Caco-2 (cell line): ENCODE measurements around the gene SNX24. TPM values are rescaled to one million over a fixed set of nuclear protein-coding genes. Genes with fewer than 3 reads are reported as not detected.

Experiments used
- BruUV-seq: library from RNA; stranded (reverse); fragments of 400-500 nt; replicated peaks from 2 replicates; lab custom pipeline; 2021; lab: Mats Ljungman, UMichigan
- CTCF ChIA-PET: fragments of 300-600 bp; sonication (Branson Sonifier 250); formaldehyde crosslinking; loops from one replicate; lab custom pipeline; 2022; ENCODE audit warnings: antibody characterized with exemption; lab: Charles Lee
- POLR2A ChIA-PET: fragments of 300-600 bp; sonication (Branson Sonifier 250); formaldehyde crosslinking; loops from one replicate; lab custom pipeline; 2022; ENCODE audit warnings: antibody characterized with exemption; lab: Charles Lee
- DNase-seq, 2 experiments: peaks; one replicate each; pipeline versions ENCODE4 v3.0.0 to v3.0.0-alpha.2; 2020 to 2022
- H3K27me3 ChIP-seq: replicated peaks from 2 replicates; pipeline ENCODE4 v1.6.0; 2011; ENCODE audit warnings: low read length; ENCODE audit not compliant: control insufficient read depth, insufficient read depth
- H3K36me3 ChIP-seq: 2 replicates; pipeline ENCODE4 v1.5.1; 2011; ENCODE audit warnings: low read length; ENCODE audit not compliant: control insufficient read depth, insufficient read depth
- H3K4me1 ChIP-seq: fragments of 250-450 bp; sonication (Bioruptor Pico); 2 replicates; pipeline ENCODE4 v1.5.1; 2020; ENCODE audit warnings: mild to moderate bottlenecking
- H3K4me3 ChIP-seq: 2 replicates; pipeline ENCODE4 v1.5.1; 2011; ENCODE audit warnings: low read depth, mild to moderate bottlenecking, control low read depth, low read length
- H3K9me3 ChIP-seq: fragments of 250-450 bp; sonication (Bioruptor Pico); 2 replicates; pipeline ENCODE4 v1.5.1; 2020; ENCODE audit warnings: mild to moderate bottlenecking, moderate library complexity
- H3K27ac Mint-ChIP-seq: one replicate; pipeline ENCODE4 v1.8.0; 2022; ENCODE audit warnings: mixed read lengths; ENCODE audit not compliant: unreplicated experiment
- H3K27me3 Mint-ChIP-seq: one replicate; pipeline ENCODE4 v1.8.0; 2022; ENCODE audit warnings: mixed read lengths; ENCODE audit not compliant: insufficient read depth, unreplicated experiment
- H3K36me3 Mint-ChIP-seq: one replicate; pipeline ENCODE4 v1.8.0; 2022; ENCODE audit warnings: mild to moderate bottlenecking, mixed read lengths; ENCODE audit not compliant: insufficient read depth, unreplicated experiment
- H3K4me1 Mint-ChIP-seq: one replicate; pipeline ENCODE4 v1.8.0; 2022; ENCODE audit warnings: low read depth, mixed read lengths; ENCODE audit not compliant: unreplicated experiment
- H3K4me3 Mint-ChIP-seq: one replicate; pipeline ENCODE4 v1.8.0; 2022; ENCODE audit warnings: mild to moderate bottlenecking, moderate library complexity, mixed read lengths; ENCODE audit not compliant: unreplicated experiment
- H3K9me3 Mint-ChIP-seq: one replicate; pipeline ENCODE4 v1.8.0; 2022; ENCODE audit warnings: mixed read lengths; ENCODE audit not compliant: unreplicated experiment
- intact Hi-C: fragments of 100-400 bp; cut with micrococcal nuclease; formaldehyde crosslinking; loops from one replicate; pipeline ENCODE4 v1.10.0; 2022; ENCODE audit not compliant: unreplicated experiment
- total RNA-seq: library from RNA; stranded (reverse); gene quantifications from 2 replicates; pipeline ENCODE4 v1.2.3, GENCODE V29; 2022
- TF ChIP-seq, protein P1 (sequence below), 2 experiments: fragments of 200-600 bp in 1 of 2; IDR thresholded peaks; 1 replicate in 1 of 2; 2 replicates in 1 of 2; pipeline versions ENCODE4 v1.5.1 to v1.8.0; 2011 to 2022; ENCODE audit warnings: antibody characterized with exemption in 1 of 2, control low read depth in 1 of 2, inconsistent platforms in 1 of 2, low read depth in 1 of 2, low read length in 1 of 2, mild to moderate bottlenecking in 1 of 2, moderate library complexity in 1 of 2; ENCODE audit not compliant: insufficient read depth in 1 of 2, severe bottlenecking in 1 of 2, unreplicated experiment in 1 of 2

Gene SNX24
- total RNA-seq, 1 experiment from 2014 or later, result 38.4 TPM

DNA sequence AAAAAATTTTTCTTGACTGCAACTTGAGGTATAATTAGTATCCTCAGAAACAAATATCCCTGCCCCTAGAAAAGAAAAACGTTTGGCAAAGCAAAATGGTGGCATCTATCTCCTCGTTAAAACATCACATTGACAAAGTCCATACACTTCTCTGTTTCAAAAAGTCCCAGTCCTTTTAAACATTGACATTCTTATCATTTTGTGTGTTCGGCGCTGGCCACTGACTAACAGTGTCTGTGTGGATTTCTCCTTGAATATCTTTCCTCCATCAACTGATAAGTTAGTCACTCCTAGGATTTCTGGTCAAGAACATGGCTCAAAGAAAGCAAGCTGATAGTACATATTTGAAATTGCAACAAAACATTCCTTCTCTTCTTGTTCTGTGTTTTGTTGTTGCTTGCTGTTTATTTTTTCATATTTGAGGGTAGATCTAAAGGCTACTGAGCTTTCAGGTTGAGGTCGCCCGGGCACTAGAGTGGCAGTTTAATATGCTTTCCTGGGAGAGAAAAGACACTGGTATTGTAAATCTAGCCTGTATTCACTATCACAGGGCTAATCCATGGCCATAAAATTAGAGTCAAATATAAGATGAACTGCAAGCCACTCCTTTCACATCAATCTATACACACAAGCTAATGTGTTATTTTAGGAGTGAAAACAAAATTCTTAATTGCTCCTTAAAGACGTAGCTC, 199.7 kb downstream of the SNX24 start:
- Mint-ChIP-seq H3K4me3 (peak overlapping the region; percentile 31), H3K36me3 (no peaks in the 10 kb centered on the region), H3K9me3 (no peaks in the 10 kb centered on the region), H3K27me3 (peaks cover 3% of the 10 kb centered on the region), H3K4me1 (peaks cover 8% of the 10 kb centered on the region), H3K27ac (no peak overlapping the region)
- Histone ChIP-seq H3K9me3 (no peaks in the 10 kb centered on the region), H3K4me3 (no peak overlapping the region), H3K27me3 (no peaks in the 10 kb centered on the region; the same call in 1 of the 2 replicates), H3K4me1 (peaks cover 11% of the 10 kb centered on the region), H3K36me3 (no peaks in the 10 kb centered on the region)
- TF ChIP-seq, protein P1, sequence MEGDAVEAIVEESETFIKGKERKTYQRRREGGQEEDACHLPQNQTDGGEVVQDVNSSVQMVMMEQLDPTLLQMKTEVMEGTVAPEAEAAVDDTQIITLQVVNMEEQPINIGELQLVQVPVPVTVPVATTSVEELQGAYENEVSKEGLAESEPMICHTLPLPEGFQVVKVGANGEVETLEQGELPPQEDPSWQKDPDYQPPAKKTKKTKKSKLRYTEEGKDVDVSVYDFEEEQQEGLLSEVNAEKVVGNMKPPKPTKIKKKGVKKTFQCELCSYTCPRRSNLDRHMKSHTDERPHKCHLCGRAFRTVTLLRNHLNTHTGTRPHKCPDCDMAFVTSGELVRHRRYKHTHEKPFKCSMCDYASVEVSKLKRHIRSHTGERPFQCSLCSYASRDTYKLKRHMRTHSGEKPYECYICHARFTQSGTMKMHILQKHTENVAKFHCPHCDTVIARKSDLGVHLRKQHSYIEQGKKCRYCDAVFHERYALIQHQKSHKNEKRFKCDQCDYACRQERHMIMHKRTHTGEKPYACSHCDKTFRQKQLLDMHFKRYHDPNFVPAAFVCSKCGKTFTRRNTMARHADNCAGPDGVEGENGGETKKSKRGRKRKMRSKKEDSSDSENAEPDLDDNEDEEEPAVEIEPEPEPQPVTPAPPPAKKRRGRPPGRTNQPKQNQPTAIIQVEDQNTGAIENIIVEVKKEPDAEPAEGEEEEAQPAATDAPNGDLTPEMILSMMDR (IDR thresholded peaks at IDR 0.05; ENCODE audit: insufficient read depth in 1 of 2, low read depth in 1 of 2, low read length in 1 of 2, severe bottlenecking in 1 of 2, unreplicated experiment in 1 of 2), result no peak
- POLR2A ChIA-PET, result no interaction called here
- intact Hi-C loops, result no loop called here
- CTCF ChIA-PET, result no interaction called here
- no peak for DNase-seq
- BruUV-seq, result no TSS peak

DNA sequence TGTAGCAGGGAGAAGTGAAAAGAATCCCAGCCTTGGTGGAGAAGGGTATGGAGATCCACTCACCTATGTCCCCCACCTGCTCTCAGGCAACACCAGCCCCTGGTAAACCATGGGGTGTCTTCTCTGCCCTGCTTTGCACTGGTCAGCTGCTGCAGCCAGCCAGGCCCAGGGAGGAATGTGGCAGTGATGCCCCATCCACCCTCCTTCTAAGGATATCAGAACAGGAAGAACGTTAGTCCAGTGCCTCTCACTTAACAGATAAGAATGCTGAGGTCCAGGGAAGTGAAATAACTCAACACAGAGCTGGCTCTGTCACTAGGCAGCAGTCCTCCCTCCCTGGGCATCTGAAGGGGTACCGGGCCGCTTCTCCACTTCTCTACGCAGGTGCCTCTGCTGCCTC, 200.8 kb downstream of the SNX24 start:
- ChIA-PET POLR2A (no interaction called here), CTCF (no interaction called here)
- TF ChIP-seq, protein P1 (IDR thresholded peaks at IDR 0.05; ENCODE audit: insufficient read depth in 1 of 2, low read depth in 1 of 2, low read length in 1 of 2, severe bottlenecking in 1 of 2, unreplicated experiment in 1 of 2), result no peak
- Histone ChIP-seq H3K27me3 (no peaks in the 10 kb centered on the region; the same call in 1 of the 2 replicates), H3K4me1 (peaks cover 11% of the 10 kb centered on the region), H3K9me3 (no peaks in the 10 kb centered on the region), H3K4me3 (no peak overlapping the region), H3K36me3 (no peaks in the 10 kb centered on the region)
- H3K4me3 Mint-ChIP-seq, result no peak overlapping the region
- intact Hi-C loops, result no loop called here
- peaks cover 8% of the 10 kb centered on the region for H3K4me1 Mint-ChIP-seq
- H3K9me3 Mint-ChIP-seq, result no peaks in the 10 kb centered on the region
- no TSS peak for BruUV-seq
- H3K27ac Mint-ChIP-seq, result no peak overlapping the region
- no peaks in the 10 kb centered on the region for H3K36me3 Mint-ChIP-seq
- DNase-seq, result no peak
- peaks cover 12% of the 10 kb centered on the region for H3K27me3 Mint-ChIP-seq

DNA sequence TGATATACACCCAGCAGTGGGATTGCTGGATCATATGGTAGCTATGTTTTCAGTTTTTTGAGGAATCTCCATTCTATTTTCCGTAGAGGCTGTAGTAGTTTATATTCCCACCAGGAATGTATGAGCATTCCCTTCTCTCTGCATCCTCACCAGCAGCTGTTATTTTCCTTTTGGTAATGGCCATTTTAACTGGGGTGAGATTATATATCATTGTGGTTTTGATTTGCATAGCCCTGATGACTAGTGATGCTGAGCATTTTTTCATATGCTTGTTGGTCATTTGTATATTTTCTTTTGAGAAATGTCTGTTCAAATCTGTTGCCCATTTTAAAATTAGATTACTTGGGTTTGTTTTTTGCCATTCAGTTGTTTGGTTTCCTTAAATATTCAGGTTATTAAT, 202.3 kb downstream of the SNX24 start:
- peaks cover 11% of the 10 kb centered on the region for H3K4me1 ChIP-seq
- ChIA-PET POLR2A (no interaction called here), CTCF (no interaction called here)
- H3K27me3 ChIP-seq, result no peaks in the 10 kb centered on the region; the same call in 1 of the 2 replicates
- BruUV-seq, result no TSS peak
- no peaks in the 10 kb centered on the region for H3K9me3 Mint-ChIP-seq
- H3K36me3 ChIP-seq, result no peaks in the 10 kb centered on the region
- intact Hi-C loops, result no loop called here
- no peak overlapping the region for H3K4me3 Mint-ChIP-seq
- TF ChIP-seq, protein P1 (IDR thresholded peaks at IDR 0.05; ENCODE audit: insufficient read depth in 1 of 2, low read depth in 1 of 2, low read length in 1 of 2, severe bottlenecking in 1 of 2, unreplicated experiment in 1 of 2), result no peak
- H3K4me1 Mint-ChIP-seq, result peaks cover 8% of the 10 kb centered on the region
- H3K36me3 Mint-ChIP-seq, result no peaks in the 10 kb centered on the region
- no peak for DNase-seq
- H3K4me3 ChIP-seq, result no peak overlapping the region
- H3K27me3 Mint-ChIP-seq, result peaks cover 12% of the 10 kb centered on the region
- no peak overlapping the region for H3K27ac Mint-ChIP-seq
- H3K9me3 ChIP-seq, result no peaks in the 10 kb centered on the region; the same call in 1 of the 2 replicates
